Endothelial cell of umbilical vein (primary cell): Measurements from ENCODE around the gene CFAP97. TPM values are rescaled to one million over a fixed set of nuclear protein-coding genes. Genes with fewer than 3 reads are reported as not detected.
A peak's percentile ranks its signal among the peaks of the same experiment; 100 is the strongest.

Experiments
- BruUV-seq: library from RNA; stranded (reverse); fragments of 400-500 nt; replicated peaks from 2 replicates; lab custom pipeline; 2021; lab: Mats Ljungman, UMichigan
- CTCF ChIA-PET: fragments of 300-600, 350-600 bp; sonication (Branson Sonifier 250); formaldehyde crosslinking; loops from one replicate; lab custom pipeline; 2021; ENCODE audit warnings: antibody characterized with exemption, inconsistent platforms; lab: Charles Lee
- POLR2A ChIA-PET: fragments of 300-600, 350-600 bp; sonication (Branson Sonifier 250); formaldehyde crosslinking; loops from one replicate; lab custom pipeline; 2021; ENCODE audit warnings: antibody characterized with exemption, inconsistent platforms; lab: Charles Lee
- DNase-seq: peaks from one replicate; pipeline ENCODE4 v3.0.0-alpha.2; 2011; ENCODE audit warnings: low read depth, low spot score
- FAIRE-seq: peaks from 2 replicates; lab custom pipeline; 2011; peaks lifted over from hg19 to GRCh38; lab: Jason Lieb, UNC
- H2AFZ ChIP-seq: 2 replicates; pipeline ENCODE4 v1.6.0; 2012; ENCODE audit warnings: low read depth, low read length, control low read depth, inconsistent platforms
- H3K27ac ChIP-seq: 2 replicates; pipeline ENCODE4 v1.5.1; 2011; ENCODE audit warnings: low read depth, mild to moderate bottlenecking, control low read depth, low read length, moderate library complexity; ENCODE audit not compliant: insufficient read depth
- H3K27me3 ChIP-seq, 2 experiments: 2 replicates each; pipeline versions ENCODE4 v1.6.0 to v1.6.1; 2011; ENCODE audit warnings: low read length in 2 of 2, mixed read lengths in 1 of 2; ENCODE audit not compliant: control insufficient read depth in 2 of 2, insufficient read depth in 2 of 2
- H3K36me3 ChIP-seq, 2 experiments: 2 replicates in 1 of 2; 3 replicates in 1 of 2; pipeline ENCODE4 v1.5.1; 2011; ENCODE audit warnings: low read length in 2 of 2, mild to moderate bottlenecking in 1 of 2, moderate library complexity in 1 of 2; ENCODE audit not compliant: control insufficient read depth in 2 of 2, insufficient read depth in 2 of 2; ENCODE audit errors: extremely low read depth in 1 of 2
- H3K4me1 ChIP-seq: 3 replicates; pipeline ENCODE4 v1.5.1; 2011; ENCODE audit warnings: mild to moderate bottlenecking, low read length; ENCODE audit not compliant: control insufficient read depth, insufficient read depth; ENCODE audit errors: extremely low read depth
- H3K4me2 ChIP-seq: 2 replicates; pipeline ENCODE4 v1.6.1; 2011; ENCODE audit warnings: low read length, control low read depth, mixed read lengths; ENCODE audit not compliant: insufficient read depth
- H3K4me3 ChIP-seq, 3 experiments: fragments of 200-600 bp in 1 of 3; sonication (generic), shearing (Covaris generic) in 1 of 3; replicated peaks in 1 of 3; 2 replicates each; pipeline ENCODE4 v1.5.1; 2011 to 2016; ENCODE audit warnings: control low read depth in 3 of 3, low read length in 3 of 3, mild to moderate bottlenecking in 2 of 3, inconsistent platforms in 1 of 3, low read depth in 1 of 3, moderate library complexity in 1 of 3; ENCODE audit not compliant: insufficient read depth in 1 of 3
- H3K79me2 ChIP-seq: 2 replicates; pipeline ENCODE4 v1.6.0; 2012; ENCODE audit warnings: low read length, inconsistent platforms; ENCODE audit not compliant: control insufficient read depth, insufficient read depth
- H3K9ac ChIP-seq: replicated peaks from 2 replicates; pipeline ENCODE3; 2011; ENCODE audit warnings: low read length, control low read depth; ENCODE audit not compliant: insufficient read depth; ENCODE audit errors: extremely low read depth
- H3K9me1 ChIP-seq: replicated peaks from 3 replicates; pipeline ENCODE4 v1.6.0; 2011; ENCODE audit warnings: mild to moderate bottlenecking, low read length; ENCODE audit not compliant: control insufficient read depth, insufficient read depth; ENCODE audit errors: extremely low read depth
- H3K9me3 ChIP-seq: replicated peaks from 2 replicates; pipeline ENCODE4 v1.5.1; 2012; ENCODE audit warnings: low read length, inconsistent platforms; ENCODE audit not compliant: control insufficient read depth, insufficient read depth
- H4K20me1 ChIP-seq: replicated peaks from 2 replicates; pipeline ENCODE3; 2011; ENCODE audit warnings: mild to moderate bottlenecking, low read length; ENCODE audit not compliant: control insufficient read depth, insufficient read depth; ENCODE audit errors: extremely low read depth
- GATA2 ChIP-seq: IDR thresholded peaks from 2 replicates; pipeline ENCODE4 v1.7.0; 2011; ENCODE audit warnings: low read depth, mild to moderate bottlenecking, moderate library complexity, mixed read lengths, low read length; ENCODE audit not compliant: insufficient read length, insufficient read depth
- JUN ChIP-seq: IDR thresholded peaks from 2 replicates; pipeline ENCODE4 v1.6.1; 2011; ENCODE audit warnings: borderline replicate concordance, low read depth; ENCODE audit not compliant: insufficient read length, insufficient read depth
- MYC ChIP-seq: IDR thresholded peaks from one replicate; pipeline ENCODE4 v1.6.1; 2011; ENCODE audit warnings: mild to moderate bottlenecking, low read depth, low read length
- POLR2A ChIP-seq: IDR thresholded peaks from 2 replicates; pipeline ENCODE4 v1.6.1; 2012; ENCODE audit warnings: low read depth, mild to moderate bottlenecking, control low read depth, low read length
- POLR2AphosphoS5 ChIP-seq: IDR thresholded peaks from 2 replicates; pipeline ENCODE4 v1.6.1; 2012; ENCODE audit warnings: low read depth, mild to moderate bottlenecking, control low read depth, low read length, moderate library complexity; ENCODE audit not compliant: insufficient read depth
- dilution Hi-C: fragments of 300-500 bp; cut with MboI; formaldehyde crosslinking; loops from one replicate; pipeline ENCODE4 v1.15.0; 2019; ENCODE audit warnings: low sequenced_read_pairs; ENCODE audit not compliant: extremely low pct_ligation_motif_present
- intact Hi-C: fragments of 100-400 bp; cut with micrococcal nuclease; formaldehyde crosslinking; loops from one replicate; pipeline ENCODE4 v1.10.0; 2022
- polyA plus RNA-seq, 4 experiments: library from polyadenylated mRNA; depleted of rRNA in 3 of 4; stranded (reverse) in 3 of 4; unstranded in 1 of 4; fragments of >200 nt; gene quantifications; 2 replicates each; pipeline versions ENCODE4 v1.2.1 to v1.2.3, GENCODE V29; 2011 to 2012; ENCODE audit warnings: missing spikeins in 1 of 4
- total RNA-seq: library from RNA; stranded (reverse); gene quantifications from 2 replicates; pipeline ENCODE4 v1.2.3, GENCODE V29; 2021
- TF ChIP-seq, protein P1 (sequence below), 2 donors: IDR thresholded peaks; 1 replicate in 1 of 2; 2 replicates in 1 of 2; pipeline ENCODE4 v1.5.1; 2011; ENCODE audit warnings: low read length in 2 of 2, mild to moderate bottlenecking in 2 of 2, moderate library complexity in 2 of 2, control low read depth in 1 of 2, inconsistent platforms in 1 of 2, low read depth in 1 of 2; ENCODE audit not compliant: insufficient read depth in 1 of 2; ENCODE audit errors: extremely low read depth in 1 of 2
- TF ChIP-seq, protein P2 (sequence below): IDR thresholded peaks from 2 replicates; pipeline ENCODE4 v1.6.1; 2011; ENCODE audit not compliant: insufficient read depth, insufficient read length

The CFAP97 gene
- total and polyA plus RNA-seq, 2 donors (not counting 3 experiments of a cell fraction or from before 2014, with no cell fraction given): 5.3 to 22.4 TPM

DNA sequence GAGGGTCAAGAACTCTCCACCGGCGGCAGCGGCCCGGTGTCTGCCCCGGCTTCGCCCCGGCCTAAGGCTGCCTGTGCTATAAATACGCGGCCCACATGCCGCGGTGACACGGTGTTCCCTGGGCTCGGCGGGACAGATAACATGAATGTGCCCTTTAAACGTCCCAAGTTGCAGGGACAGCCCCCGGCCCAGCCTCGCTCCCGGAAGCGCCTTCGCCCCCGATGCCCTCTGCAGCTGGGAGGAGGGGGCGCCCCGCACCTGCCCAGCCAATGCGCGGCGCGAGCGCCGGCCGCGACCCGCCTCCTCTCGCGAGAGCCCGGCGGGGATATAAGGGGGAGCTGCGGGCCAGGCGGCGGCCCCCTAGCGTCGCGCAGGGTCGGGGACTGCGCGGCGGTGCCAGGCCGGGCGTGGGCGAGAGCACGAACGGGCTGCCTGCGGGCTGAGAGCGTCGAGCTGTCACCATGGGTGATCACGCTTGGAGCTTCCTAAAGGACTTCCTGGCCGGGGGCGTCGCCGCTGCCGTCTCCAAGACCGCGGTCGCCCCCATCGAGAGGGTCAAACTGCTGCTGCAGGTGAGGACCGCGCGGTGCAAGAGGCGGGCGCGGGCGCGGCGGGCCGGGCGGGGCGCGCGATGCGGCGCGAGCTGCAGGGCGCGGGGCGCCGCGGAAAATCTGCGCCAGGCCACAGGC is 60.7 kb downstream of the CFAP97 start, which contains the start of gene SLC25A4:
Gene SLC25A4 (plus strand): TSS at position 355 of the 689 bp plus-strand sequence. CDS start 107 bp downstream, at position 462.
- dilution Hi-C loops: no loop called here
- peak within 1 kb of the TSS; percentile 52 to 75 (median 69) for H3K4me3 ChIP-seq
- no peaks in the 10 kb centered on the region for H3K27me3 ChIP-seq
- peak; percentile 79 for FAIRE-seq
- no peaks in the 10 kb centered on the region for H3K36me3 ChIP-seq
- H3K79me2 ChIP-seq: no peaks in the 10 kb centered on the region
- CTCF ChIA-PET: interaction anchor here (0.6 to 2.7 kb wide), 11 partner anchors 9 to 1833 kb away, joined by 3 to 16 read pairs (median 3); no protein-coding TSS in a partner anchor
- peak within 1 kb of the TSS; percentile 58 for H3K9ac ChIP-seq
- no peaks in the 10 kb centered on the region for H3K9me1 ChIP-seq
- H3K4me1 ChIP-seq: peaks cover 12% of the 10 kb centered on the region
- BruUV-seq: no TSS peak
- intact Hi-C loops: loop anchor here (2.0 to 10.0 kb wide), 5 partner anchors 59 to 894 kb away; partner anchors contain the start of genes CASP3, CFAP97 and PRIMPOL
- DNase-seq: peak; percentile 77
- H3K27ac ChIP-seq: no peak within 1 kb of the TSS
- H2AFZ ChIP-seq: peak within 1 kb of the TSS; percentile 93
- no peaks in the 10 kb centered on the region for H3K9me3 ChIP-seq
- H3K4me2 ChIP-seq: peak within 1 kb of the TSS; percentile 84
- POLR2A ChIA-PET: interaction anchor here (0.6 to 1.1 kb wide), 3 partner anchors 9 to 41 kb away, joined by 3 read pairs; no protein-coding TSS in a partner anchor
- TF ChIP-seq POLR2A (peak; percentile 93), JUN (no peak), POLR2AphosphoS5 (peak; percentile 92), MYC (no peak), GATA2 (no peak)
- TF ChIP-seq, protein P1, sequence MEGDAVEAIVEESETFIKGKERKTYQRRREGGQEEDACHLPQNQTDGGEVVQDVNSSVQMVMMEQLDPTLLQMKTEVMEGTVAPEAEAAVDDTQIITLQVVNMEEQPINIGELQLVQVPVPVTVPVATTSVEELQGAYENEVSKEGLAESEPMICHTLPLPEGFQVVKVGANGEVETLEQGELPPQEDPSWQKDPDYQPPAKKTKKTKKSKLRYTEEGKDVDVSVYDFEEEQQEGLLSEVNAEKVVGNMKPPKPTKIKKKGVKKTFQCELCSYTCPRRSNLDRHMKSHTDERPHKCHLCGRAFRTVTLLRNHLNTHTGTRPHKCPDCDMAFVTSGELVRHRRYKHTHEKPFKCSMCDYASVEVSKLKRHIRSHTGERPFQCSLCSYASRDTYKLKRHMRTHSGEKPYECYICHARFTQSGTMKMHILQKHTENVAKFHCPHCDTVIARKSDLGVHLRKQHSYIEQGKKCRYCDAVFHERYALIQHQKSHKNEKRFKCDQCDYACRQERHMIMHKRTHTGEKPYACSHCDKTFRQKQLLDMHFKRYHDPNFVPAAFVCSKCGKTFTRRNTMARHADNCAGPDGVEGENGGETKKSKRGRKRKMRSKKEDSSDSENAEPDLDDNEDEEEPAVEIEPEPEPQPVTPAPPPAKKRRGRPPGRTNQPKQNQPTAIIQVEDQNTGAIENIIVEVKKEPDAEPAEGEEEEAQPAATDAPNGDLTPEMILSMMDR (IDR thresholded peaks at IDR 0.05; ENCODE audit: extremely low read depth in 1 of 2, insufficient read depth in 1 of 2, low read depth in 1 of 2, low read length in 2 of 2): peak; percentile 43 to 62
- TF ChIP-seq, protein P2, sequence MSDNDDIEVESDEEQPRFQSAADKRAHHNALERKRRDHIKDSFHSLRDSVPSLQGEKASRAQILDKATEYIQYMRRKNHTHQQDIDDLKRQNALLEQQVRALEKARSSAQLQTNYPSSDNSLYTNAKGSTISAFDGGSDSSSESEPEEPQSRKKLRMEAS: peak; percentile 30
- no peaks in the 10 kb centered on the region for H4K20me1 ChIP-seq
